Endothelial cell of umbilical vein (primary cell): ENCODE measurements around the gene TBC1D26. TPM values are rescaled to one million over a fixed set of nuclear protein-coding genes. Genes with fewer than 3 reads are reported as not detected.
A peak's percentile ranks its signal among the peaks of the same experiment; 100 is the strongest.
"Not testable (repeated sequence)": the region's sequence is repeated elsewhere in the genome, so short reads cannot be mapped to it uniquely, and the experiment has no call there.

Experiments used
- BruUV-seq: library from RNA; stranded (reverse); fragments of 400-500 nt; replicated peaks from 2 replicates; lab custom pipeline; 2021; lab: Mats Ljungman, UMichigan
- CTCF ChIA-PET: fragments of 300-600, 350-600 bp; sonication (Branson Sonifier 250); formaldehyde crosslinking; loops from one replicate; lab custom pipeline; 2021; ENCODE audit warnings: antibody characterized with exemption, inconsistent platforms; lab: Charles Lee
- POLR2A ChIA-PET: fragments of 300-600, 350-600 bp; sonication (Branson Sonifier 250); formaldehyde crosslinking; loops from one replicate; lab custom pipeline; 2021; ENCODE audit warnings: antibody characterized with exemption, inconsistent platforms; lab: Charles Lee
- DNase-seq: peaks from one replicate; pipeline ENCODE4 v3.0.0-alpha.2; 2011; ENCODE audit warnings: low read depth, low spot score
- FAIRE-seq: peaks from 2 replicates; lab custom pipeline; 2011; peaks lifted over from hg19 to GRCh38; lab: Jason Lieb, UNC
- H2AFZ ChIP-seq: 2 replicates; pipeline ENCODE4 v1.6.0; 2012; ENCODE audit warnings: low read depth, low read length, control low read depth, inconsistent platforms
- H3K27ac ChIP-seq: 2 replicates; pipeline ENCODE4 v1.5.1; 2011; ENCODE audit warnings: low read depth, mild to moderate bottlenecking, control low read depth, low read length, moderate library complexity; ENCODE audit not compliant: insufficient read depth
- H3K27me3 ChIP-seq, 2 experiments: 2 replicates each; pipeline versions ENCODE4 v1.6.0 to v1.6.1; 2011; ENCODE audit warnings: low read length in 2 of 2, mixed read lengths in 1 of 2; ENCODE audit not compliant: control insufficient read depth in 2 of 2, insufficient read depth in 2 of 2
- H3K36me3 ChIP-seq, 2 experiments: 2 replicates in 1 of 2; 3 replicates in 1 of 2; pipeline ENCODE4 v1.5.1; 2011; ENCODE audit warnings: low read length in 2 of 2, mild to moderate bottlenecking in 1 of 2, moderate library complexity in 1 of 2; ENCODE audit not compliant: control insufficient read depth in 2 of 2, insufficient read depth in 2 of 2; ENCODE audit errors: extremely low read depth in 1 of 2
- H3K4me1 ChIP-seq: 3 replicates; pipeline ENCODE4 v1.5.1; 2011; ENCODE audit warnings: mild to moderate bottlenecking, low read length; ENCODE audit not compliant: control insufficient read depth, insufficient read depth; ENCODE audit errors: extremely low read depth
- H3K4me2 ChIP-seq: 2 replicates; pipeline ENCODE4 v1.6.1; 2011; ENCODE audit warnings: low read length, control low read depth, mixed read lengths; ENCODE audit not compliant: insufficient read depth
- H3K4me3 ChIP-seq, 3 experiments: fragments of 200-600 bp in 1 of 3; sonication (generic), shearing (Covaris generic) in 1 of 3; replicated peaks in 1 of 3; 2 replicates each; pipeline ENCODE4 v1.5.1; 2011 to 2016; ENCODE audit warnings: control low read depth in 3 of 3, low read length in 3 of 3, mild to moderate bottlenecking in 2 of 3, inconsistent platforms in 1 of 3, low read depth in 1 of 3, moderate library complexity in 1 of 3; ENCODE audit not compliant: insufficient read depth in 1 of 3
- H3K79me2 ChIP-seq: 2 replicates; pipeline ENCODE4 v1.6.0; 2012; ENCODE audit warnings: low read length, inconsistent platforms; ENCODE audit not compliant: control insufficient read depth, insufficient read depth
- H3K9ac ChIP-seq: replicated peaks from 2 replicates; pipeline ENCODE3; 2011; ENCODE audit warnings: low read length, control low read depth; ENCODE audit not compliant: insufficient read depth; ENCODE audit errors: extremely low read depth
- H3K9me1 ChIP-seq: replicated peaks from 3 replicates; pipeline ENCODE4 v1.6.0; 2011; ENCODE audit warnings: mild to moderate bottlenecking, low read length; ENCODE audit not compliant: control insufficient read depth, insufficient read depth; ENCODE audit errors: extremely low read depth
- H3K9me3 ChIP-seq: replicated peaks from 2 replicates; pipeline ENCODE4 v1.5.1; 2012; ENCODE audit warnings: low read length, inconsistent platforms; ENCODE audit not compliant: control insufficient read depth, insufficient read depth
- H4K20me1 ChIP-seq: replicated peaks from 2 replicates; pipeline ENCODE3; 2011; ENCODE audit warnings: mild to moderate bottlenecking, low read length; ENCODE audit not compliant: control insufficient read depth, insufficient read depth; ENCODE audit errors: extremely low read depth
- MAX ChIP-seq: IDR thresholded peaks from 2 replicates; pipeline ENCODE4 v1.6.1; 2011; ENCODE audit not compliant: insufficient read depth, insufficient read length
- POLR2A ChIP-seq: IDR thresholded peaks from 2 replicates; pipeline ENCODE4 v1.6.1; 2012; ENCODE audit warnings: low read depth, mild to moderate bottlenecking, control low read depth, low read length
- POLR2AphosphoS5 ChIP-seq: IDR thresholded peaks from 2 replicates; pipeline ENCODE4 v1.6.1; 2012; ENCODE audit warnings: low read depth, mild to moderate bottlenecking, control low read depth, low read length, moderate library complexity; ENCODE audit not compliant: insufficient read depth
- dilution Hi-C: fragments of 300-500 bp; cut with MboI; formaldehyde crosslinking; loops from one replicate; pipeline ENCODE4 v1.15.0; 2019; ENCODE audit warnings: low sequenced_read_pairs; ENCODE audit not compliant: extremely low pct_ligation_motif_present
- intact Hi-C: fragments of 100-400 bp; cut with micrococcal nuclease; formaldehyde crosslinking; loops from one replicate; pipeline ENCODE4 v1.10.0; 2022
- polyA plus RNA-seq, 4 experiments: library from polyadenylated mRNA; depleted of rRNA in 3 of 4; stranded (reverse) in 3 of 4; unstranded in 1 of 4; fragments of >200 nt; gene quantifications; 2 replicates each; pipeline versions ENCODE4 v1.2.1 to v1.2.3, GENCODE V29; 2011 to 2012; ENCODE audit warnings: missing spikeins in 1 of 4
- total RNA-seq: library from RNA; stranded (reverse); gene quantifications from 2 replicates; pipeline ENCODE4 v1.2.3, GENCODE V29; 2021

Gene TBC1D26
- total and polyA plus RNA-seq, 2 donors (not counting 3 experiments of a cell fraction or from before 2014, with no cell fraction given) = not detected

GRCh38 chr17:15699413-15699924 is 32.6 kb upstream of the TBC1D26 start, which contains the start of gene ZNF286A:
Gene ZNF286A, plus strand, starts transcription at chr17:15699752. Its CDS starts 578 bp downstream, at chr17:15700330.
- not testable (repeated sequence) for BruUV-seq

DNA sequence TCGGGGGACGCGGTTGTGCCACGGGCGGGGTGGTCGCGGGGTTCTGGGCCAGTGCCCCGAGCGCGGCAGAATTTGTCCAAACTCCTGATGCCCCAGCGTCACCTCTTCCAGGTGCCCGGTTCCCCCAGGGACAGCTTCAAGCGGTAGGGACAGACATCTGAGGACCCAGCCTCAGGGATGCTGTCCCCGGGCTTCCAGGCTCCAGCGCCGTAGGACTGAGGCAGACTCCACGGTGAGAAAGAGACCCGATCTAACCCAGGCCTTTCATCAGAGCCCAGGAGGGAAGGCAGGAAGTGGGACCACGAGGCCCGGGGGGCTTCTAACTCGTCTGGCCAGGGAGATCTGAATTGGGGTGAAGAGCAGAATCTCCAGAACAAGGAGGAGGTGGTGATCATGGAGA is 32.1 kb upstream of the TBC1D26 start:
- H3K27ac ChIP-seq, H3K4me2 ChIP-seq, H3K27me3 ChIP-seq, POLR2A ChIA-PET, H3K4me1 ChIP-seq, dilution Hi-C loops, H3K36me3 ChIP-seq, H3K9me3 ChIP-seq, H4K20me1 ChIP-seq, H3K9me1 ChIP-seq, H3K9ac ChIP-seq, H3K79me2 ChIP-seq: not testable (repeated sequence)
- Histone ChIP-seq H2AFZ (peak overlapping the region; percentile 56), H3K4me3 (peak overlapping the region; percentile 24 to 60 (median 45))
- TSS peak; percentile 67 for BruUV-seq
- CTCF ChIA-PET = interaction anchor here (1.2 kb wide), 1 partner anchor 48 kb away, joined by 3 read pairs; no protein-coding TSS in a partner anchor
- DNase-seq = peak; percentile 14
- intact Hi-C loops = loop anchor here (2.0 kb wide), 1 partner anchor 15 kb away; the partner anchor contains the start of gene TRIM16
- peak; percentile 26 for FAIRE-seq

More at GRCh38 chr17:15699413-15699924, 32.6 kb upstream of the TBC1D26 start, which contains the start of gene ZNF286A:
- H3K36me3 ChIP-seq, POLR2A ChIA-PET, H3K4me1 ChIP-seq, H4K20me1 ChIP-seq, H3K9me1 ChIP-seq, H3K27ac ChIP-seq, H3K9ac ChIP-seq, dilution Hi-C loops, H3K27me3 ChIP-seq, H3K79me2 ChIP-seq, H3K9me3 ChIP-seq: not testable (repeated sequence)
- FAIRE-seq = peak; percentile 95
- peak within 1 kb of the TSS; percentile 56 for H2AFZ ChIP-seq
- DNase-seq = peak; percentile 100
- intact Hi-C loops = loop anchor here (2.0 kb wide), 1 partner anchor 15 kb away; the partner anchor contains the start of gene TRIM16
- peak; percentile 27 for TF ChIP-seq POLR2AphosphoS5
- TF ChIP-seq MAX = peak; percentile 47
- peak; percentile 60 for TF ChIP-seq POLR2A
- H3K4me2 ChIP-seq = peak within 1 kb of the TSS; percentile 44
- CTCF ChIA-PET = interaction anchor here (1.2 kb wide), 1 partner anchor 48 kb away, joined by 3 read pairs; no protein-coding TSS in a partner anchor
- peak within 1 kb of the TSS; percentile 24 to 60 (median 45) for H3K4me3 ChIP-seq

GRCh38 chr17:15704239-15704638 is 27.8 kb upstream of the TBC1D26 start:
- H3K27me3 ChIP-seq, H3K4me2 ChIP-seq, DNase-seq, H3K9ac ChIP-seq, H3K79me2 ChIP-seq, BruUV-seq, POLR2A ChIA-PET, CTCF ChIA-PET, H3K9me3 ChIP-seq, dilution Hi-C loops, FAIRE-seq, H4K20me1 ChIP-seq, H3K4me3 ChIP-seq, H3K27ac ChIP-seq, intact Hi-C loops, H2AFZ ChIP-seq, H3K4me1 ChIP-seq, H3K9me1 ChIP-seq: not testable (repeated sequence)
- peaks cover 5 to 13% of the 10 kb centered on the region in 2 experiments for H3K36me3 ChIP-seq

DNA sequence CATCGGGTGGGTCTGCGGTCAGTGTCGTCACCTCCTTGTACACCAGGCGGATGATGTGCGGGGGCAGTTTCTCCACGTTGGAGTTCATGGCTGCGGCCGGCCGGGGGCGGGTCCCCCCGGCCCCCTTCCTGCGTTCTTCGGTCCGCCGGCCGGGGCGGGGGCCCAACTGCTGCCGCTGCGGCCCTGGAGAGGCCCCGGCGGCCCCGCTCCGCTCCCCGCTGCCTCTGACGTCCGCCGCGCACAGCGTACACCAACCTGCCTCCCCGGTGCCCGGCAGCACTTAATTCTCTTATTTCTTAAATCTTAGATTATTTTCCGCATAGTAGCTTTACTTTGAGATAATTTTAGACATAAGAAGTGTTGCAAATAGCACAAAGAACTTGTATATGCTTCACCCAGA is 27.3 kb upstream of the TBC1D26 start:
- H3K79me2 ChIP-seq, H3K4me3 ChIP-seq, dilution Hi-C loops, BruUV-seq, H4K20me1 ChIP-seq, H3K9ac ChIP-seq, H3K27ac ChIP-seq, POLR2A ChIA-PET, FAIRE-seq, H2AFZ ChIP-seq, H3K4me1 ChIP-seq, H3K9me1 ChIP-seq, H3K9me3 ChIP-seq, H3K27me3 ChIP-seq, H3K4me2 ChIP-seq, DNase-seq, intact Hi-C loops, CTCF ChIA-PET: not testable (repeated sequence)
- peaks cover 5 to 13% of the 10 kb centered on the region in 2 experiments for H3K36me3 ChIP-seq
